Psoas muscle (tissue), 8 donors: ENCODE data around the gene BANF1. TPM values are rescaled to one million over a fixed set of nuclear protein-coding genes. Genes with fewer than 3 reads are reported as not detected.

ENCODE experiments used
- ATAC-seq, 4 donors: fragments of 200-7000 bp; cut with Tn5 transposase; one replicate each; pipeline ENCODE4 v1.9.1; 2020; ENCODE audit warnings: moderate library complexity in 3 of 4, mild to moderate bottlenecking in 2 of 4
- DNase-seq, 2 donors: peaks; one replicate each; pipeline ENCODE4 v3.0.0-alpha.2; 2020
- H3K27ac ChIP-seq: fragments of 200-600 bp; one replicate; pipeline ENCODE4 v1.8.0; 2022
- H3K27me3 ChIP-seq, 3 donors: fragments of 200-600 bp in 1 of 3; one replicate each; pipeline versions ENCODE4 v1.6.1 to v1.8.0; 2013 to 2022; ENCODE audit warnings: low read length in 2 of 3, mild to moderate bottlenecking in 2 of 3, moderate library complexity in 1 of 3; ENCODE audit not compliant: insufficient read depth in 3 of 3
- H3K36me3 ChIP-seq, 2 donors: fragments of 200-600 bp in 1 of 2; one replicate each; pipeline versions ENCODE4 v1.6.1 to v1.8.0; 2013 to 2022; ENCODE audit warnings: low read depth in 1 of 2, mild to moderate bottlenecking in 1 of 2, moderate library complexity in 1 of 2; ENCODE audit not compliant: insufficient read depth in 1 of 2
- H3K4me1 ChIP-seq: fragments of 200-600 bp; one replicate; pipeline ENCODE4 v1.8.0; 2022
- H3K4me3 ChIP-seq: fragments of 200-600 bp; one replicate; pipeline ENCODE4 v1.8.0; 2022; ENCODE audit warnings: mild to moderate bottlenecking
- H3K9me3 ChIP-seq: fragments of 200-600 bp; one replicate; pipeline ENCODE4 v1.8.0; 2022
- WGBS, 3 donors: extraction: QIAGEN DNeasy Blood & Tissue Kit; methylation state at CpG; one replicate each; pipeline versions ENCODE4 v1.1.6 to v1.1.7; 2013; 5-methylcytosine and 5-hydroxymethylcytosine counted together
- intact Hi-C, 2 donors: fragments of 100-400 bp; cut with DNase I; formaldehyde crosslinking; loops; one replicate each; pipeline versions ENCODE4 v1.11.0 to v1.14.2; 2022
- polyA plus RNA-seq, 3 donors: library from polyadenylated mRNA; stranded (reverse); fragments of 200-250 nt; gene quantifications; one replicate each; pipeline ENCODE4 v1.2.3, GENCODE V29; 2013
- total RNA-seq, 4 donors: library from RNA; stranded (reverse); fragmentation: NEBNext Ultra II Directional in 2 of 4; extraction: Animal tissue kit (Norgen Biotek cat#: 25700) in 2 of 4; gene quantifications; one replicate each; pipeline versions ENCODE4 v1.2.1 to v1.2.4, GENCODE V29; 2021 to 2023
- TF ChIP-seq, protein P1 (sequence below): fragments of 200-600 bp; IDR thresholded peaks from one replicate; pipeline ENCODE4 v1.8.0; 2022; ENCODE audit warnings: antibody characterized with exemption
- donor health status: healthy with polysubstance abuse.
- donor health status: DM: no; HTN: no; CAD: no; lungs with moderate emphysema.
- donor health status: Bipolar disorder and iron deficiency.
- donor health status: healthy.
- donor health status: DM: yes; HTN: yes; CAD: no.
- donor health status: DM: no; HTN: no; CAD: no.
- donor health status: DM: no; HTN: no; CAD: no.
- donor health status: DM: yes; HTN: yes; CAD: no.

BANF1 gene
- total and polyA plus RNA-seq, 7 donors, result 251 to 384 (median 329) TPM

DNA sequence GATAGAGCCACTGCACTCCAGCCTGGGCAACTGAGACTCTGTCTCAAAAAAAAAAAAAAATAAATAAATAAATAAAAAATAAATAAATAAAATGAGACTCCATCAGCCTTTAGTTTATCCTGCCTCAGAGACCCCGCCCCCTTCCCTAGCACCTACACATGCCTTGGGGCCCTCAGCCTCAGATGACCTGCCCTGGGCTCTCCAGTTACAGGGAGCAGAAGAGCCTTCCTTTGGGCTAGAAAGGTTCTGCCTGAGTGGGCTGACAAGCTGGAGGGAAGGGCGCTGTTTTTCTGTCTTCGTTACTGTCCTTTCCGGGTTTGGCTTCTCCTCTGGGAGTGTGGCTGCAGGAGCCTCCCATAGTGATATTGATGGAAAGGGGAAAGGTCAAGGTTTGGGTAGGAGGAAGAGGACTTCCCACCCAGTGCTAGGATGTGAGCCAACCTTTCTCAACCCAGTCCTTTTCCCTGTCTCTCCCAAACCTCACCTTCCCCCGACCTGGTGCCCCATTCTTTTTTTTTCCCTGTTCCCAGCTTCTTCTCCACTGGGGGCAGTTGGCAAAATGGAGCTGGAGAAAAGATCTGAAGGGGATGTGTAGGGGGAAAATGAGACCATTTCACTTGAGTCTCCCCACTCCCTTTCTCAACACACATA, 48.4 kb downstream of the BANF1 start:
- Histone ChIP-seq H3K9me3 (no peaks in the 10 kb centered on the region), H3K27ac (peak overlapping the region; percentile 84), H3K4me3 (no peak overlapping the region), H3K27me3 (peaks cover 0 to 7% (median 4%) of the 10 kb centered on the region in 3 donors), H3K36me3 (peaks cover 0 to 26% of the 10 kb centered on the region in 2 donors), H3K4me1 (peaks cover 5% of the 10 kb centered on the region)
- TF ChIP-seq, protein P1, sequence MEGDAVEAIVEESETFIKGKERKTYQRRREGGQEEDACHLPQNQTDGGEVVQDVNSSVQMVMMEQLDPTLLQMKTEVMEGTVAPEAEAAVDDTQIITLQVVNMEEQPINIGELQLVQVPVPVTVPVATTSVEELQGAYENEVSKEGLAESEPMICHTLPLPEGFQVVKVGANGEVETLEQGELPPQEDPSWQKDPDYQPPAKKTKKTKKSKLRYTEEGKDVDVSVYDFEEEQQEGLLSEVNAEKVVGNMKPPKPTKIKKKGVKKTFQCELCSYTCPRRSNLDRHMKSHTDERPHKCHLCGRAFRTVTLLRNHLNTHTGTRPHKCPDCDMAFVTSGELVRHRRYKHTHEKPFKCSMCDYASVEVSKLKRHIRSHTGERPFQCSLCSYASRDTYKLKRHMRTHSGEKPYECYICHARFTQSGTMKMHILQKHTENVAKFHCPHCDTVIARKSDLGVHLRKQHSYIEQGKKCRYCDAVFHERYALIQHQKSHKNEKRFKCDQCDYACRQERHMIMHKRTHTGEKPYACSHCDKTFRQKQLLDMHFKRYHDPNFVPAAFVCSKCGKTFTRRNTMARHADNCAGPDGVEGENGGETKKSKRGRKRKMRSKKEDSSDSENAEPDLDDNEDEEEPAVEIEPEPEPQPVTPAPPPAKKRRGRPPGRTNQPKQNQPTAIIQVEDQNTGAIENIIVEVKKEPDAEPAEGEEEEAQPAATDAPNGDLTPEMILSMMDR, result no peak
- WGBS, 3 donors, result 80 to 85% (median 83%) methylated on average over 5 of the region's 5 CpGs
- intact Hi-C loops, result no loop called here
- no peak for DNase-seq
- ATAC-seq, result no peak

DNA sequence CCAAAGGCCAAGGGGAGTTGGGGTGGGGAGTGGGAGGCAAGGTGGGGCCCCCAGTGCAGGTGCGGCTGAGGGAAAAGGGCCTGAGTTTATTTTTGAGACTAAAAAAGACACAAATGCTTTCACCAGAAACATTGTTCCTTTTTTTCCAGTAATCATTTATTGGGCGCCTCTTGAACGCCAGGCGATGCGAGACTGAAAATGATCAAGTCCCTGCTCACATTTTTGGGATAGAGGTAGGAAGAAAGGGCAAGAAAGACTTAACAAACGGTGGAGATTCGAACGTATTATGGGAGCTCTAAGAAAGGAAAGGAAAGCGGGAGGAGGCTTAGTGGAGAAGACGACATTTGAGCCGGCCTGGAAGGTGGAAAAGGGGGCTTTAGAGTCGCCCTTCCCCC, 49.1 kb downstream of the BANF1 start:
- Histone ChIP-seq H3K36me3 (peaks cover 0 to 33% of the 10 kb centered on the region in 2 donors), H3K27ac (peak overlapping the region; percentile 84), H3K4me1 (peaks cover 5% of the 10 kb centered on the region), H3K4me3 (peak overlapping the region; percentile 94), H3K9me3 (no peaks in the 10 kb centered on the region), H3K27me3 (peaks cover 0 to 7% (median 4%) of the 10 kb centered on the region in 3 donors)
- DNase-seq (no peak), ATAC-seq (no peak)
- intact Hi-C loops, result no loop called here
- 23 to 26% (median 25%) methylated on average over 12 of the region's 12 CpGs for WGBS, 3 donors
- TF ChIP-seq, protein P1, result no peak

DNA sequence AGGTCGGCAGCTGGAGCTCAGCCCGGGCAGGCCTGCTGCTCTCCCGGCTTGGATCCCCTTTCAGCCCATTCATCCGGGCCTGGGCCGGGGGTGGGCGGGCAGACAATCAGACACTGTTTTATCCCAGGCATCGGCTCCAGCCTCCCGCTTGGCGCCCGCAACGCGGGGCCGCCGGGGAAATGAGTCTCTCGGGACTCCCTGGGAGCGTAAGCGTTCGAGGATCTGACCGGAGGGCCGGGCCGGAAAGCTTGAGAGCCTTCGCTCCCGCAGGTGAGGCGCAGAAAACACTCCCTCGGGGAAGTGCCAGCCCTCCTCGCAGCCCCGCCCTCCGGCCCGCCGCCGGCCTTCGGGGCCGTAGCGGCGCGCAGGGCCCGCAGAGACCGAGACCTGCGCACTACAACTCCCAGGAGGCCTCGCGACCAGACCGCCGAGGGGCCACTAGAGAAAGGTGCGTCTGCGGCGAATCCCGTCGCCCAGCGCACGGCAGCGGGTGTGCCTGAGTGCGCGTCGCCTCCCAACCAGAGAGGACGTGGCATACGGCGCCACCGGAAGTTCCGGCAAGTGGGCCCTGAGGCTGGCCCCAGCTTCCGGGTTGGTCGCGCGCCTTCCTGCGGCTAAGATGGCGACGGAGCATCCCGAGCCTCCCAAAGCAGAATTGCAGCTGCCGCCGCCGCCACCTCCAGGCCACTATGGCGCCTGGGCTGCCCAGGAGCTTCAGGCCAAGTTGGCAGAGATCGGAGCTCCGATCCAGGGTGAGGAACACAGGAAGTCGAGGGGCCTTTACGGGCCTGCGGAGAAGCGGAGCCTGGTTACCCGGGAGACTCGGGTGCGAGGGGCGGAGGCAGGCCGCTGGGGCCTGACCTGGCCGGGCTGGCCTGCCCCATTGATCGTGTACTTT, 49.7 kb downstream of the BANF1 start, which contains the start of gene SF3B2:
TSS of gene SF3B2 (plus strand) at position 599 of the 898 bp plus-strand sequence. CDS start at position 620, 21 bp downstream.
- DNase-seq (peak; percentile 98 to 99), ATAC-seq (peak; percentile 99)
- peaks cover 5% of the 10 kb centered on the region for H3K4me1 ChIP-seq
- peaks cover 0 to 39% of the 10 kb centered on the region in 2 donors for H3K36me3 ChIP-seq
- TF ChIP-seq, protein P1, result no peak
- intact Hi-C loops, result no loop called here
- H3K9me3 ChIP-seq, result no peaks in the 10 kb centered on the region
- H3K4me3 ChIP-seq, result peak within 1 kb of the TSS; percentile 94
- peaks cover 0 to 7% (median 4%) of the 10 kb centered on the region in 3 donors for H3K27me3 ChIP-seq
- 0% methylated on average over 76 to 84 of the region's 84 CpGs for WGBS, 3 donors
- peak within 1 kb of the TSS; percentile 84 for H3K27ac ChIP-seq

DNA sequence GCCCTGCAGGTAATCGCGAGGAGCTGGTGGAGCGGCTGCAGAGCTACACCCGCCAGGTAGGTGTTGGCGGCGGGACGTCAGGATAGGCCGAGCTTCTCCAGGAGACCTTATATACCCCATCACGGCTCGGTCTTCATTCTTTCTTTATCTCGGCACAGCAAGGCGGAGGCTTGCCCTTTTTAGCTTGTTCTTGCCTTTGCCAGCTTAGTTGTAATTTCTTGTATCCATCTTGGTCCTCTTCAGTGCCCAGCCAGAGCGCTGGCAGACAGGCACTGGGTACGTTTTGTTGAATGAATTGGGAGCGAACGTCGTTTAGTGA, 50.3 kb downstream of the BANF1 start:
- Histone ChIP-seq H3K36me3 (peaks cover 0 to 45% of the 10 kb centered on the region in 2 donors), H3K27me3 (peaks cover 0 to 7% (median 4%) of the 10 kb centered on the region in 3 donors), H3K9me3 (no peaks in the 10 kb centered on the region), H3K4me1 (peaks cover 5% of the 10 kb centered on the region), H3K27ac (peak overlapping the region; percentile 84), H3K4me3 (peak overlapping the region; percentile 94)
- 1% methylated on average over 17 of the region's 17 CpGs for WGBS, 3 donors
- intact Hi-C loops, result no loop called here
- no peak for DNase-seq
- TF ChIP-seq, protein P1, result no peak
- peak in 1 of 4 donors; percentile 0 for ATAC-seq

Other genes starting within 250 kb of the BANF1 start
- 10 to 100 TPM in 2 of 4 donors, 1 to 10 TPM in 2; 8.8 to 16.3 (median 12.7) TPM for gene AP5B1, start 221.5 kb upstream of the BANF1 start, total RNA-seq
- 10 to 100 TPM in 1 of 3 donors, 1 to 10 TPM in 2; 6.1 to 20.5 (median 6.4) TPM for gene AP5B1, start 221.5 kb upstream of the BANF1 start, polyA plus RNA-seq
- not detected for gene OVOL1, start 215.4 kb upstream of the BANF1 start, total RNA-seq
- under 1 TPM in 1 of 3 donors, not detected in 2; 0.01 TPM for gene OVOL1, start 215.4 kb upstream of the BANF1 start, polyA plus RNA-seq
- gene SNX32, start 168.5 kb upstream of the BANF1 start, total RNA-seq, result not detected
- under 1 TPM in 2 of 3 donors, not detected in 1; 0.05 to 0.20 TPM for gene SNX32, start 168.5 kb upstream of the BANF1 start, polyA plus RNA-seq
- gene CFL1, start 144.3 kb upstream of the BANF1 start, total RNA-seq, result 100 to 1,000 TPM; 175 to 388 (median 238) TPM
- gene CFL1, start 144.3 kb upstream of the BANF1 start, polyA plus RNA-seq, result 100 to 1,000 TPM; 190 to 843 (median 225) TPM
- 10 to 100 TPM; 28.0 to 35.6 (median 31.4) TPM for gene MUS81, start 142.1 kb upstream of the BANF1 start, total RNA-seq
- 10 to 100 TPM; 32.5 to 55.3 (median 44.4) TPM for gene MUS81, start 142.1 kb upstream of the BANF1 start, polyA plus RNA-seq
- 10 to 100 TPM; 20.8 to 46.6 (median 31.3) TPM for gene EFEMP2, start 129.7 kb upstream of the BANF1 start, total RNA-seq
- 10 to 100 TPM; 14.8 to 20.8 (median 18.5) TPM for gene EFEMP2, start 129.7 kb upstream of the BANF1 start, polyA plus RNA-seq
- under 1 TPM; 0.22 to 0.64 (median 0.37) TPM for gene CTSW, start 122.7 kb upstream of the BANF1 start, total RNA-seq
- gene CTSW, start 122.7 kb upstream of the BANF1 start, polyA plus RNA-seq, result under 1 TPM; 0.08 to 0.91 (median 0.22) TPM
- gene FIBP, start 114.0 kb upstream of the BANF1 start, total RNA-seq, result 10 to 100 TPM; 27.7 to 42.5 (median 37.0) TPM
- 10 to 100 TPM; 32.2 to 73.9 (median 44.1) TPM for gene FIBP, start 114.0 kb upstream of the BANF1 start, polyA plus RNA-seq
- gene CCDC85B, start 111.8 kb upstream of the BANF1 start, total RNA-seq, result 10 to 100 TPM; 16.7 to 39.6 (median 27.8) TPM
- 10 to 100 TPM; 24.7 to 35.9 (median 26.5) TPM for gene CCDC85B, start 111.8 kb upstream of the BANF1 start, polyA plus RNA-seq
- gene FOSL1, start 102.1 kb upstream of the BANF1 start, total RNA-seq, result 10 to 100 TPM in 3 of 4 donors, under 1 TPM in 1; 0.75 to 12.6 (median 11.5) TPM
- gene FOSL1, start 102.1 kb upstream of the BANF1 start, polyA plus RNA-seq, result 100 to 1,000 TPM in 1 of 3 donors, 1 to 10 TPM in 2; 5.7 to 257 (median 7.8) TPM
- 10 to 100 TPM; 52.8 to 71.9 (median 59.9) TPM for gene C11orf68, start 83.4 kb upstream of the BANF1 start, total RNA-seq
- gene C11orf68, start 83.4 kb upstream of the BANF1 start, polyA plus RNA-seq, result 10 to 100 TPM; 60.3 to 98.7 (median 75.0) TPM
- gene DRAP1, start 83.1 kb upstream of the BANF1 start, total RNA-seq, result 100 to 1,000 TPM in 1 of 4 donors, 10 to 100 TPM in 3; 74.5 to 138 (median 91.3) TPM
- gene DRAP1, start 83.1 kb upstream of the BANF1 start, polyA plus RNA-seq, result 100 to 1,000 TPM; 121 to 217 (median 134) TPM
- not detected for gene TSGA10IP, start 57.0 kb upstream of the BANF1 start, total RNA-seq
- gene TSGA10IP, start 57.0 kb upstream of the BANF1 start, polyA plus RNA-seq, result not detected
- gene SART1, start 40.8 kb upstream of the BANF1 start, total RNA-seq, result 10 to 100 TPM; 36.3 to 55.4 (median 49.3) TPM
- 10 to 100 TPM; 40.3 to 58.7 (median 44.7) TPM for gene SART1, start 40.8 kb upstream of the BANF1 start, polyA plus RNA-seq
- 10 to 100 TPM; 24.8 to 44.5 (median 31.6) TPM for gene EIF1AD, start 346 bp upstream of the BANF1 start, total RNA-seq
- gene EIF1AD, start 346 bp upstream of the BANF1 start, polyA plus RNA-seq, result 10 to 100 TPM; 29.4 to 63.1 (median 54.2) TPM
- gene CST6, start 9.5 kb downstream of the BANF1 start, total RNA-seq, result under 1 TPM in 3 of 4 donors, not detected in 1; 0.40 to 0.93 (median 0.47) TPM
- 10 to 100 TPM in 1 of 3 donors, under 1 TPM in 1, not detected in 1; 0.13 to 18.7 TPM for gene CST6, start 9.5 kb downstream of the BANF1 start, polyA plus RNA-seq
- not detected for gene CATSPER1, start 24.0 kb downstream of the BANF1 start, total RNA-seq
- under 1 TPM in 2 of 3 donors, not detected in 1; 0.01 to 0.55 TPM for gene CATSPER1, start 24.0 kb downstream of the BANF1 start, polyA plus RNA-seq
- under 1 TPM in 1 of 4 donors, not detected in 3; 0.36 TPM for gene GAL3ST3, start 46.7 kb downstream of the BANF1 start, total RNA-seq
- under 1 TPM in 1 of 3 donors, not detected in 2; 0.03 TPM for gene GAL3ST3, start 46.7 kb downstream of the BANF1 start, polyA plus RNA-seq
- gene SF3B2, start 49.9 kb downstream of the BANF1 start, total RNA-seq, result 100 to 1,000 TPM in 1 of 4 donors, 10 to 100 TPM in 3; 62.8 to 114 (median 86.4) TPM
- gene SF3B2, start 49.9 kb downstream of the BANF1 start, polyA plus RNA-seq, result 100 to 1,000 TPM in 2 of 3 donors, 10 to 100 TPM in 1; 66.2 to 135 (median 114) TPM
- gene PACS1, start 67.8 kb downstream of the BANF1 start, total RNA-seq, result 10 to 100 TPM; 16.3 to 27.8 (median 24.9) TPM
- gene PACS1, start 67.8 kb downstream of the BANF1 start, polyA plus RNA-seq, result 10 to 100 TPM in 1 of 3 donors, 1 to 10 TPM in 2; 7.4 to 16.0 (median 9.0) TPM